ENCODE measurements around the gene LCMT1.
"Not testable (repeated sequence)": the region's sequence is repeated elsewhere in the genome, so short reads cannot be mapped to it uniquely, and the experiment has no call there.

The LCMT1 gene

GRCh38 chr16:25124503-25124902, 13.0 kb downstream of the LCMT1 start:
- TF ChIP-seq EZH2 (IDR thresholded peaks at IDR 0.05; ENCODE audit: borderline replicate concordance, low read depth, low read length, severe bottlenecking) (no peak), CTCF (IDR thresholded peaks at IDR 0.05; ENCODE audit: borderline replicate concordance, extremely low read depth, low read length, poor library complexity, severe bottlenecking) (no peak)
- Histone ChIP-seq H4K20me1 (ENCODE audit: insufficient read depth, low read length) (peaks cover 12% of the 10 kb centered on the region; the same call in 1 of the 2 replicates), H3K79me2 (ENCODE audit: insufficient read depth, low read length) (peaks cover 13% of the 10 kb centered on the region), H3K27me3 (ENCODE audit: insufficient read depth, low read length, poor library complexity) (no peaks in the 10 kb centered on the region), H3K27ac (ENCODE audit: low read length) (no peak overlapping the region), H3K36me3 (ENCODE audit: insufficient read depth, low read length) (peaks cover 16% of the 10 kb centered on the region; the same call in 1 of the 2 replicates), H3K4me2 (ENCODE audit: insufficient read depth, low read length) (no peak overlapping the region), H3K9ac (ENCODE audit: low read depth, low read length) (no peak overlapping the region), H2AFZ (ENCODE audit: low read depth, low read length) (no peak overlapping the region), H3K4me1 (ENCODE audit: insufficient read depth, low read length) (no peaks in the 10 kb centered on the region), H3K9me3 (ENCODE audit: insufficient read depth, low read length, severe bottlenecking) (no peaks in the 10 kb centered on the region), H3K4me3 (ENCODE audit: low read depth in 1 of 2, low read length in 2 of 2) (no peak overlapping the region)
- no peak for DNase-seq
- ATAC-seq (ENCODE audit: insufficient read depth, low read depth): no peak

GRCh38 chr16:25126086-25126666, 14.6 kb downstream of the LCMT1 start:
- not testable (repeated sequence) for H3K9ac ChIP-seq (ENCODE audit: low read depth, low read length); H3K9me3 ChIP-seq (ENCODE audit: insufficient read depth, low read length, severe bottlenecking); DNase-seq; H3K4me3 ChIP-seq (ENCODE audit: low read depth in 1 of 2, low read length in 2 of 2); H3K27me3 ChIP-seq (ENCODE audit: insufficient read depth, low read length, poor library complexity); H3K27ac ChIP-seq (ENCODE audit: low read length); H3K79me2 ChIP-seq (ENCODE audit: insufficient read depth, low read length); H2AFZ ChIP-seq (ENCODE audit: low read depth, low read length); H3K4me2 ChIP-seq (ENCODE audit: insufficient read depth, low read length); ATAC-seq (ENCODE audit: insufficient read depth, low read depth); H3K4me1 ChIP-seq (ENCODE audit: insufficient read depth, low read length)
- peaks cover 19% of the 10 kb centered on the region; the same call in 1 of the 2 replicates for H3K36me3 ChIP-seq (ENCODE audit: insufficient read depth, low read length)
- peaks cover 12% of the 10 kb centered on the region; the same call in 1 of the 2 replicates for H4K20me1 ChIP-seq (ENCODE audit: insufficient read depth, low read length)

GRCh38 chr16:25126820-25127232, 15.3 kb downstream of the LCMT1 start:
- H3K27ac ChIP-seq (ENCODE audit: low read length): no peak overlapping the region
- H3K36me3 ChIP-seq (ENCODE audit: insufficient read depth, low read length): peaks cover 19% of the 10 kb centered on the region; the same call in 1 of the 2 replicates
- H3K79me2 ChIP-seq (ENCODE audit: insufficient read depth, low read length): peaks cover 7% of the 10 kb centered on the region; the same call in 1 of the 2 replicates
- no peak overlapping the region for H3K4me3 ChIP-seq (ENCODE audit: low read depth in 1 of 2, low read length in 2 of 2)
- no peak overlapping the region for H2AFZ ChIP-seq (ENCODE audit: low read depth, low read length)
- no peaks in the 10 kb centered on the region for H3K4me1 ChIP-seq (ENCODE audit: insufficient read depth, low read length)
- H3K27me3 ChIP-seq (ENCODE audit: insufficient read depth, low read length, poor library complexity): no peaks in the 10 kb centered on the region
- no peaks in the 10 kb centered on the region for H3K9me3 ChIP-seq (ENCODE audit: insufficient read depth, low read length, severe bottlenecking)
- DNase-seq (peak; percentile 32), ATAC-seq (ENCODE audit: insufficient read depth, low read depth) (peak; percentile 84)
- H3K9ac ChIP-seq (ENCODE audit: low read depth, low read length): no peak overlapping the region
- H3K4me2 ChIP-seq (ENCODE audit: insufficient read depth, low read length): no peak overlapping the region
- peaks cover 12% of the 10 kb centered on the region; the same call in 1 of the 2 replicates for H4K20me1 ChIP-seq (ENCODE audit: insufficient read depth, low read length)
- no peak for TF ChIP-seq EZH2 (IDR thresholded peaks at IDR 0.05; ENCODE audit: borderline replicate concordance, low read depth, low read length, severe bottlenecking)
- TF ChIP-seq CTCF (IDR thresholded peaks at IDR 0.05; ENCODE audit: borderline replicate concordance, extremely low read depth, low read length, poor library complexity, severe bottlenecking): peak; percentile 81

GRCh38 chr16:25132751-25133150, 21.2 kb downstream of the LCMT1 start:
- not testable (repeated sequence) for H3K9ac ChIP-seq (ENCODE audit: low read depth, low read length); H2AFZ ChIP-seq (ENCODE audit: low read depth, low read length); H3K9me3 ChIP-seq (ENCODE audit: insufficient read depth, low read length, severe bottlenecking); H3K27ac ChIP-seq (ENCODE audit: low read length); H3K4me3 ChIP-seq (ENCODE audit: low read depth in 1 of 2, low read length in 2 of 2); DNase-seq; H3K4me2 ChIP-seq (ENCODE audit: insufficient read depth, low read length); H3K4me1 ChIP-seq (ENCODE audit: insufficient read depth, low read length); H3K79me2 ChIP-seq (ENCODE audit: insufficient read depth, low read length); H4K20me1 ChIP-seq (ENCODE audit: insufficient read depth, low read length); ATAC-seq (ENCODE audit: insufficient read depth, low read depth); H3K27me3 ChIP-seq (ENCODE audit: insufficient read depth, low read length, poor library complexity)
- peaks cover 38% of the 10 kb centered on the region for H3K36me3 ChIP-seq (ENCODE audit: insufficient read depth, low read length)
